ENCODE data around the gene PCBP2.
A peak's percentile ranks its signal among the peaks of the same experiment; 100 is the strongest.

The PCBP2 gene

DNA sequence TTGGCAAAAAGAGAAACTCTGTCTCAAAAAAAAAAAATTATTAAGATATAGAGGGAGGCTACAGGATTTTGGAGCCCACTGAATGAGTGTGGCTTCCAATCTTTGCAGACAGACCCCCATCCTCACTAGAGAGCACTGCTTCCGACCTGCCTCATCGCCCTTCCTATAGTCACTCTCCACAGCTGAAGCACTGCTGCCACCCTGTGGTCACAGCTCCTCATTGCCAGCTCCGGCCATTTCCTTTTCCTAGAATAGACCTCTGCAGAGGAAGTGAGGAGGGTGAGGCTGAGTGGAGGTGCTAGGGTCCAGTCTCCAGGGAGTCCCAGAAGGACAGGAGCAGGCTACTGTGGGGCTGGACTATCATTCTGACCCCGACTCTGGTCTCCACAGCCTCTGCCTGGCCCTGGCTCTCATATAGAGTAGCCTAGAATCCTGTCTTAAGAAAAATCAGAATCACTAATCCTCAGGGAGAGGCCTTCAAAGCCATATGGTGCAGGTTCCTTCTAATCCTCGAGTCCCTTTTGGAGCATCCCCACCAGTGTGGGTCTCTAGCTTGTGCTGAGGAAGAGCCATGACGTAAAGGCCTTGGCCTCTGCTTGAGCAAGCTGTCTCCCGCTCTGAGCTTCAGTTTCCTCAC, 56.8 kb downstream of the PCBP2 start:
- DNase-seq (ENCODE audit: low read depth in 3 of 3) = peak; percentile 68 to 71 (median 70)

DNA sequence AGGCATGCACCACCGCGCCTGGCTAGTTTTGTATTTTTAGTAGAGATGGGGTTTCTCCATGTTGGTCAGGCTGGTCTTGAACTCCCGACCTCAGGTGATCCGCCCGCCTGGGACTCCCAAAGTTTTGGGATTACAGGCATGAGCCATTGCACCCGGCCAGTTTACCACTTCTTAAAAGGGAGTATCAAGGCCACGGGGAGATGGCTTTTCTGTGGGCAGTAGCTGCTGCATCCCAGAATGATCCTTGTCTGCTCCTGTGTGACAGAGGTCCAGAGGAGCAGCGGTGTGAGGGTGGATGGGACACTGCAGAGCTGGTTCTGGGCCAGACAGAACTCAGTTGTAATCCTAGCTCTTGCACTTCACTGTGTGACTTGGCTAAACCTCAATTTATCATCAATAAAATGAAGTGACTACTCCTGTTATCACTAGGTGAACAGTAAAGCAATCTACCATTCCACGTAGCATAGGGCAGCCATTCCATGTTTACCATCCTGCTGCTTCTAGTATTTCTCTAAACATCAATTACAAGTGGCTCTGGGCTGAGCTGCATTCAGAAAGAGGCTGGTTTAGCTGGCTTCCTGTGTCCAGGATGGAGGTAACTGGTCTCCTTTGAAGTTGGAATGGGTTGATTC, 58.4 kb downstream of the PCBP2 start:
- DNase-seq (ENCODE audit: low read depth in 3 of 3) = no peak

DNA sequence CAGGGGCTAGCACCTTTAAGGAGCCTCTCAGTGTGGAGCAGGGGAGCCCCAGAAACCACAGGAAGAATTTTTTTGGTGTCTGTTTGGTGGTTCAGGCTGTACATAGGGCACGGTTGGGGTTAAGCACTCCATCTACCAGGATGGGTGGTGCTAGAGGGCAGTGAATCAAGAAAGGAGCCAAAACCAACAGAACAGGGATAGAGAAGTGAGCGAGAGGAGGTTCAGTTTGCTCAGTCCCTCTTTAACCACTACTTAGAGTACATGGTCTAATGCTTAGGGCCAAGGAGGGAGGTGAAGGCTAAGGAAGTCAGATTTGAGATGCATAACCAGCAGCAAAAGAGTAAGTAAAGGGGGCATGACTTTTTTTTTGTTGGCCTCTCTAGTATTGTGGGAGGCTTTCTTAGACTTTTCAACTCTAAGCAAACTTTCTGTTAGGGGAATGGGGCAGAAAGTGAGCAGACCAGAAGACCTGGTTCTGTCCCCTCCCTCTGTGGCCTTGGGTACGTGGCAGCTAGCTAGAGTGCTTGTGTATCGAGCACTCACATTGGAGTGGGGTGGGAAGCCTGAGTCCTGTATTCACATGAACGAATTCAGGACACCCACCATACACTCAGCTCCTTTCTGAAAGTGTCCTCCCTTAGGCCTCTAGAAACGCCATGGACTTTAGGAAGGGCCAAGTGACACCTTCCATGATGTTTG, 62.0 kb downstream of the PCBP2 start:
- DNase-seq (ENCODE audit: low read depth in 3 of 3) = no peak

DNA sequence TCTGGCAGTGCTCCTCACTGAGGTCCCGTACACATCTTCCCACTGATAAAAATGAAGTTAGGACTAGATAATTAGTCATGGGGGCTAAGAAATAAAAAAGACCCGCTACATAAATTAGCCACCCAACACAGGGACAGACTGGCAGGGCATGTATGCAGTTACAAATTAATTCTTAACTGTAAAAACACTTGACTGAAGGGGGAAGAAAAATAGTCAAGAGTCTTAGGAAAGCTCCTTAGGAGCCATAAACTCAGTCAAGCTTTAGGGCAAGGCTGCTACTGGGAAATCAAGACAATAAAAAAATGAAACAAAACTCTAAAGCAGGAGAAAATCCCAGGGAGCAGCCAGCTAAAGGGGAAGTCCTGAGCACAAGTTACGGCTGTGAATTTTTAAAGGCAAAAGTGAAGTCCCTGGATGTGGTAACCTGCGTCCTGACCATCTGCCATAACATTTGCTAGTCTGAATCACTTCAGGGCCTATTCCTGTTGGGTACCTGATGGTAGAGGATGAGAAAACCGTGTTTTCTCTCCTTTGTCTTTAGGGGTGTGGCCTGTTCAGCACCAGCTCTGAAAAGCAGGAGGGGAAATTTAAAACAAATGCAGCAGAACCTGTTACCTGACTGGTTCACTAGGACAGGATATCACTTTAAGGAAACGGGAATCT, 62.9 kb downstream of the PCBP2 start:
- no peak for DNase-seq (ENCODE audit: low read depth in 3 of 3)

DNA sequence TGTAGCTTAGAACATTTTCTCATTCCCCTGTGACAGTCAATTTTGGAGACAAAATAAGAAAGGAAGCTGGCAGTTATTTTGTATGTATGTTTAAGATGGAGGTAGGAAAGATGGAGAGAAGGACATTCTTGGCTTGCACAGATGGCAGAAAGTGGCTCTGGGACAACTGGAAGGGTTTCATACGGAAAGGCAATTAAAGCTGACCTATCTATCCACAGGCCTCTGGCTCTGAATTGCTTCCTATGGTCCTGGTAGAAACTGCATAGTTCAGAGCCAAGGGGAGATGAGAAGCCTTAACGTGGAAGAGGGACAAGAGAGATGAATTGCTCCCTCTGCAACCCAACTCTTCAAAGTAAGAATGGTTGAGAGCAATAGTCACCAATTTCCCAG, 63.4 kb downstream of the PCBP2 start:
- no peak for DNase-seq (ENCODE audit: low read depth in 3 of 3)

DNA sequence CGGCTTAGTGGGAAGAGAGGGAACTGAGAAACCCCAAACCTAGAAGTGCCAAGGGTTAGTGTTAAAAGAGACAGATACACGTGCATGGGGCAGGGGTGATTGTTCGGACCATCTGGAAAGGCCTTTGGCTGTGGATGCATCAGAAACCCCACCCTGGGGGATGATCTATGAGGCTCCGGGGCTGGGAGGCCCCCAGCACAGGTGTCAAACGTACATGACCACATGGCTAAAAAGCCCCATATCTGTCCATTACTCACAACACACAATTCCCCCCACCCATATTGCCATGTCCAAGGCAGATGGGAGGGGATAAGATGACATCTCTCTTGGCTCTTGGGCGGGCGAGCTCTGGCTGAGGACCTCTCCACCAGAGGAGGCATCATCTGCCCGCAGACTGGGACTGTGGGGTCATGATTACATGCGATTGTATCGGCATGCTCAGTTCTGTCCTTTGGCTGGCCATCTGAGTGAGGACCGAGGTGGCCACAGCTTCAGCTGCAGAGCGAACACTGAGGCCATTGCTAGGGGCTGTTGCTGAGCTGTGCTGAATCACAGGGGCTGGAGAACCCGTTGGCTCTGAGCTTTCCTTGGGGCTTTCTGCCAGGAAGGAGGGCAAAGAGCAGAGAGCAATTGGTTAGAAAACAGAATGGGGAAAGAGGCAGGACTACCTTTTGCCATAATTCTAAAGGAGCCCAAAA, 65.0 kb downstream of the PCBP2 start:
- no peak for DNase-seq (ENCODE audit: low read depth in 3 of 3)

DNA sequence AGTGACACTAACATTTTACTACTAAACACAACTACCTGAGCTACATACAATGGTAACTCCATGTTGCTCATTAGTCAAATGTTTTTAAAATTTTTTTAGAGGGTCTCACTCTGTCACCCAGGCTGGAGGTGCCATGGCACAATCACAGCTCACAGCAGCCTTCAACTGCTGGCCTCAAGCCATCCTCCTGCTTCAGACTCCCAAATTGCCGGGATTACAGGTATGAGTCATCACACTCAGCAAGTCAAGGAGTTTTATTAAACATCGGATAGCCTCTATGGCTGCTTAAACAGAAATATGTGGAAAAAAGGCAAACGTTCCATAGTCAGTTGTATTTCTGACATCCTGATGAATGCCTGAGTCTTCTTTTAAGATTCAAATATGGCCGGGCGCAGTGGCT, 66.5 kb downstream of the PCBP2 start:
- no peak for DNase-seq (ENCODE audit: low read depth in 3 of 3)

DNA sequence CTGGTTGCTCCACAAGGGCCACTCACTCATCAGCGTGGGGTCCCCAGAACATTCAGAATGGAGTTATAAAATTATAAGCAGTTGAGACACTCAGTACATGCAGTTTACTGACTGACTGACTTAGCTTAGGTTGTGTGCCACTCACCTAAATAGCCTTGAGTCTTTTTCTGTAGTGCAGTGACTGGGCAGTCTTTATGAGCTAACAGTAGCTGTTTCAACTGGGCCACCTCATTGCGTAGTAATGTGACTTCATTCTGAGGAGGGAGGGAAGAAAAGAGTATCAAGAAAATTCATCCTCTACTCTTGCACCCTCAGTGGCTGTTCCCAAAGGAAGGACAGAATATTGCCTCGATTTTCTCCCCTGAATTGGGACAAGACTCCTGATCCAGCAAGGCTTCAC, 71.2 kb downstream of the PCBP2 start:
- DNase-seq (ENCODE audit: low read depth in 3 of 3) = no peak

DNA sequence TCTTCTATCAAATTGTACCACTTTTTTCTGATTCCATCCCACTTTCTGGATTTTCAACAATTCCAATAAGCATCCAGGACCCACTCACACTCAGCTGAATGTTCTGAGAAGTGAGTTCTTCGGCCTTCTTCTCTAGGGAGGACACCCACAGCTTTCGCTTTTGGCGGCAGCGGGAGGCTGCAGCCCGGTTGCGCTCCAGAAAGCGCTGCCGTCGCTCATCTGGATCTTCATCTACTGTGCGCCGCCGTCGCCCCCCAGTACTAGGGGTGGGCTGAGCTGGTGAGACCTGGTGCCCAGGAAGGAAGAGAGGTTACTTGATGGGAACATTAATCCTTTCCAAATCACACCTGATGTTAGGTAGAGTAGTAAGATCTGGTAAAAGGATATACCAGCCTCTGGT, 72.6 kb downstream of the PCBP2 start:
- DNase-seq (ENCODE audit: low read depth in 3 of 3) = no peak

DNA sequence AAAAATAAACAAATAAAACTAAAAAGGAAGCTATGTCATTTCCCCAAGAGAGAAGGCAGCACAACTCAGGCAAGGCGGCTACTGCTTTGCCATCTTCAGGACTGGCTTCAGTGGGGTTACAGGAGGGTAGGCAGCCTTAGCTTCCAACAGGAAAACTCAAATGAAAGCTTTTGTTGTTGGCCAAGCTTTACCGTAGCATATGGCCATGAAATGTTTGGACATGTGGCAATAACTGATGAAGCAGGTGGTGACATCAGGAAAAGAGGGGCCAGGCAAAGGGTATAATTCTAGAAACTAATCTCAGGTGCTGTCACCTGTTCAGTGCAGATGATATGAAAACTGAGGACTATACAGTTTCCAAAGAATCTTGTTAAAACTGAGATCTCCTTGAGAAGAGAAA, 78.2 kb downstream of the PCBP2 start:
- DNase-seq (ENCODE audit: low read depth in 3 of 3) = no peak
